Transverse colon (tissue), 4 donors: ENCODE results near the gene NKAP. TPM values are rescaled to one million over a fixed set of nuclear protein-coding genes. Genes with fewer than 3 reads are reported as not detected.
A peak's percentile ranks its signal among the peaks of the same experiment; 100 is the strongest.
"Not testable (repeated sequence)": the region's sequence is repeated elsewhere in the genome, so short reads cannot be mapped to it uniquely, and the experiment has no call there.

Experiments used
- DNase-seq: peaks from one replicate; pipeline ENCODE4 v3.0.0-alpha.2; 2019
- H3K27ac ChIP-seq, 4 donors: fragments of 200-600 bp; sonication (generic); 2 replicates each; pipeline ENCODE4 v1.5.1; 2016 to 2018; ENCODE audit warnings: inconsistent platforms in 4 of 4
- H3K27me3 ChIP-seq: fragments of 200-600 bp; sonication (generic); 2 replicates; pipeline ENCODE4 v1.5.1; 2017; ENCODE audit warnings: inconsistent platforms
- H3K36me3 ChIP-seq, 4 donors: fragments of 200-600 bp; sonication (generic); 2 replicates each; pipeline ENCODE4 v1.5.1; 2017 to 2019; ENCODE audit warnings: inconsistent platforms in 4 of 4
- H3K4me1 ChIP-seq, 4 donors: fragments of 200-600 bp; sonication (generic); 2 replicates each; pipeline ENCODE4 v1.5.1; 2017 to 2020; ENCODE audit warnings: inconsistent platforms in 4 of 4
- H3K4me3 ChIP-seq, 4 donors: fragments of 200-600 bp; sonication (generic); 1 replicate in 1 of 4; 2 replicates in 3 of 4; pipeline versions ENCODE4 v1.5.1 to v1.6.1; 2017 to 2019; ENCODE audit warnings: inconsistent platforms in 4 of 4
- H3K9me3 ChIP-seq, 2 donors: fragments of 200-600 bp; sonication (generic); 2 replicates each; pipeline ENCODE4 v1.5.1; 2017 to 2019; ENCODE audit warnings: inconsistent platforms in 2 of 2
- CTCF ChIP-seq, 5 experiments: fragments of 200-600 bp in 3 of 5; fragments of 450-650 bp in 2 of 5; sonication (generic) in 3 of 5; IDR thresholded peaks; 1 replicate in 2 of 5; 2 replicates in 3 of 5; pipeline ENCODE4 v1.5.1; 2016 to 2017; ENCODE audit warnings: antibody characterized with exemption in 5 of 5, inconsistent platforms in 3 of 5, mild to moderate bottlenecking in 2 of 5, moderate library complexity in 1 of 5
- EP300 ChIP-seq: sonication (generic); formaldehyde crosslinking; IDR thresholded peaks from one replicate; pipeline ENCODE4 v1.6.1; 2017; ENCODE audit warnings: antibody characterized with exemption, low read depth
- POLR2A ChIP-seq: fragments of 450-650 bp; IDR thresholded peaks from one replicate; pipeline ENCODE4 v1.6.1; 2016; ENCODE audit warnings: antibody characterized with exemption, mild to moderate bottlenecking, moderate library complexity
- POLR2AphosphoS5 ChIP-seq, 3 donors: sonication (generic); formaldehyde crosslinking; IDR thresholded peaks; one replicate each; pipeline ENCODE4 v1.6.1; 2016; ENCODE audit warnings: antibody characterized with exemption in 3 of 3
- WGBS, 2 donors: methylation state at CpG; one replicate each; pipeline ENCODE4 v1.1.5; 2018; ENCODE audit warnings: low coverage in 1 of 2; 5-methylcytosine and 5-hydroxymethylcytosine counted together
- in situ Hi-C, 4 donors: fragments of 200-750 bp; cut with MboI; loops; one replicate each; pipeline versions ENCODE4 v1.15.0 to v1.15.1; 2017; ENCODE audit warnings: low sequenced_read_pairs in 3 of 4, low pct_ligation_motif_present in 1 of 4, low pct_unique_long_range_greater_than_20kb in 1 of 4
- intact Hi-C: fragments of 100-400 bp; cut with DNase I; formaldehyde crosslinking; loops from one replicate; pipeline ENCODE4 v1.15.1; 2023; ENCODE audit warnings: low total_unique reads
- total RNA-seq, 4 donors: library from RNA; depleted of rRNA; stranded (reverse); fragments of >200 nt; gene quantifications; one replicate each; pipeline ENCODE4 v1.1.0, GENCODE V29; 2016

Gene NKAP
- total RNA-seq, 4 donors from 2014 or later: 2.6 to 14.7 (median 8.5) TPM

- Histone ChIP-seq H3K4me3 (no peak overlapping the region), H3K4me1 (no peaks in the 10 kb centered on the region), H3K9me3 (no peaks in the 10 kb centered on the region), H3K27me3 (no peaks in the 10 kb centered on the region), H3K36me3 (no peaks in the 10 kb centered on the region), H3K27ac (peak overlapping the region in 1 of 4 donors; percentile 28)
- intact Hi-C loops: no loop called here
- no peak for TF ChIP-seq POLR2AphosphoS5 (IDR thresholded peaks at IDR 0.05)
- TF ChIP-seq CTCF (IDR thresholded peaks at IDR 0.05): no peak
- TF ChIP-seq EP300: no peak
- TF ChIP-seq POLR2A: no peak
- WGBS, 2 donors: 15% methylated on average over 2 of the region's 2 CpGs; no CpG with 5 or more reads in 1 of the 2 donors
- peak; percentile 10 for DNase-seq
- in situ Hi-C loops: no loop called here
Measured at GRCh38 chrX:119899125-119899524, 44.4 kb downstream of the NKAP start.

- in situ Hi-C loops: no loop called here
- no peaks in the 10 kb centered on the region for H3K36me3 ChIP-seq
- H3K4me1 ChIP-seq: no peaks in the 10 kb centered on the region
- 80% methylated on average over 4 of the region's 4 CpGs; no CpG with 5 or more reads in 1 of the 2 donors for WGBS, 2 donors
- no peak for DNase-seq
- no peak within 1 kb of the TSS for H3K27ac ChIP-seq
- no peaks in the 10 kb centered on the region for H3K9me3 ChIP-seq
- no peaks in the 10 kb centered on the region for H3K27me3 ChIP-seq
- intact Hi-C loops: no loop called here
- TF ChIP-seq POLR2AphosphoS5 (IDR thresholded peaks at IDR 0.05) (no peak), POLR2A (no peak), EP300 (no peak), CTCF (IDR thresholded peaks at IDR 0.05) (no peak)
- no peak within 1 kb of the TSS for H3K4me3 ChIP-seq
Measured at GRCh38 chrX:119895843-119896326, 47.7 kb downstream of the NKAP start, which contains the start of gene AKAP14. TSS of gene AKAP14 (plus strand) at chrX:119895893. CDS start at chrX:119903224, 7,331 bp downstream.

- DNase-seq, in situ Hi-C loops, intact Hi-C loops, H3K4me1 ChIP-seq, H3K36me3 ChIP-seq, H3K27me3 ChIP-seq, H3K9me3 ChIP-seq, H3K27ac ChIP-seq, H3K4me3 ChIP-seq: not testable (repeated sequence)
- 62 to 74% methylated on average over 3 to 16 of the region's 16 CpGs for WGBS, 2 donors
Measured at GRCh38 chrX:119891961-119892692, 51.4 kb downstream of the NKAP start.

- intact Hi-C loops, DNase-seq: not testable (repeated sequence)
Measured at GRCh38 chrX:119890626-119891025, 52.9 kb downstream of the NKAP start.

GRCh38 chrX:119887721-119888425 is 55.7 kb downstream of the NKAP start:
- Histone ChIP-seq H3K27ac (peak overlapping the region in 1 of 4 donors; percentile 26), H3K9me3 (no peaks in the 10 kb centered on the region), H3K4me1 (peaks cover 0 to 8% (median 0%) of the 10 kb centered on the region in 4 donors), H3K27me3 (no peaks in the 10 kb centered on the region), H3K36me3 (no peaks in the 10 kb centered on the region), H3K4me3 (peak overlapping the region in 3 of 4 donors; percentile 22 to 47 (median 27))
- in situ Hi-C loops: no loop called here
- TF ChIP-seq POLR2A: no peak
- peak; percentile 37 to 61 (median 54) for TF ChIP-seq CTCF (IDR thresholded peaks at IDR 0.05)
- intact Hi-C loops: no loop called here
- peak; percentile 73 for DNase-seq
- WGBS, 2 donors: 55% methylated on average over 38 of the region's 40 CpGs; no CpG with 5 or more reads in 1 of the 2 donors

More at GRCh38 chrX:119890626-119891025, 52.9 kb downstream of the NKAP start:
- H3K27ac ChIP-seq, H3K27me3 ChIP-seq, H3K4me3 ChIP-seq, H3K36me3 ChIP-seq, H3K9me3 ChIP-seq, in situ Hi-C loops, H3K4me1 ChIP-seq: not testable (repeated sequence)
- WGBS, 2 donors: 91% methylated on average over 35 of the region's 36 CpGs; no CpG with 5 or more reads in 1 of the 2 donors
